COLO668 (cell line): ENCODE results near the gene CLMN.

Experiments
- DNase-seq: peaks from one replicate; lab custom pipeline; 2025; ENCODE audit not compliant: unreplicated experiment; lab: John Stamatoyannopoulos, UW

CLMN gene

DNA sequence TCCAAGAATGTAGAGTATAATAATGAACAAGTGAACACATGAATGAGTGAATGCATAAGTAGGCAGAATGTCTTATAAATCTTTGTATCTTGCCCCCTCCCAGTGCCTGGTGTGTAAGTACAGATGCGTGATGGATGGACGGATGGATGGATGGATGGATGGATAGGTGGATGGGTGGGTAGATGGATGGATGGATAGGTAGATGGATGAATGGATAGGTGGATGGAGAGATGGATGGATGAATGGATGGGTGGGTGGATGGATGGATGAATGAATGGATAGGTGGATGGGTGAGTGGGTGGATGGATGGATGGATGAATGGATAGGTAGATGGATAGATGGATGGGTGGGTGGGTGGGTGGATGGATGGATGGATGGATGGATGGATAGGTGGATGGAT is 74.4 kb downstream of the CLMN start:
- DNase-seq = no peak

DNA sequence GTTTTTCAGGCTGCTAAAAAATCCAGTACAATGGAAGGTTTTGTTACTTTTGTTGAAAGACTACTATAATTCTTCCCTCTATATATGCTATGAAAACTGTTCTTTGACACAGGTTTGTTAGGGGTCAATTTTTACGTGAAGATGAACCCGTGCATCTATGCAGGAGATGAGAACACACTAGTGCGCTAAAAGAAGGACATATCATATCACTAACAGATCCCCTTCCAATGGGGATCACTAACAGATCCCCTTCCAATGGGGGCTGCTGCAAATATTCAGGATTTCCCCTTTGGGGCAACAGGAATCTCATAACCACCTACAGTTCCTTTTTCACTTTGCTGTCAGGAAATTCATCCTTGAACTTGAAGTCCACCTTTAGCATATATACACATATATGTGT is 75.1 kb downstream of the CLMN start:
- no peak for DNase-seq

DNA sequence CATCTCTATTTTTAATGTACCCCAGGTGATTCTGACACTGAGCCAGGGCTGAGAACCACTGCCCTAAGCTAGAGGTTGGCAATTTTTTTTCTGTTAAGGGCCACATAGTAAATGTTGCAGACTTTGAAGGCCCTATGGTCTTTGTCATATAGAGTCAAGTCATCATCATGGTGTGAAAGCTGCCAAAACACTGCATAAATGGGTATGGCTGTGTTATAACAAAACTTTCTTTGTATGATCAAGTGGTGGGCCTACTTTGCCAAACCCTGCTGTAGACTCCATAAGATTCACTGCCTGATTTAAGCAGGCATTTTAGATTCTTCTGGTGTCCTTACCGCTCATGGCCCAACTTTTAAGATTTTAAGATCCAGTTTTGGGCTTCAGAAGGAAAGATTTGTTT is 76.8 kb downstream of the CLMN start:
- DNase-seq = no peak

DNA sequence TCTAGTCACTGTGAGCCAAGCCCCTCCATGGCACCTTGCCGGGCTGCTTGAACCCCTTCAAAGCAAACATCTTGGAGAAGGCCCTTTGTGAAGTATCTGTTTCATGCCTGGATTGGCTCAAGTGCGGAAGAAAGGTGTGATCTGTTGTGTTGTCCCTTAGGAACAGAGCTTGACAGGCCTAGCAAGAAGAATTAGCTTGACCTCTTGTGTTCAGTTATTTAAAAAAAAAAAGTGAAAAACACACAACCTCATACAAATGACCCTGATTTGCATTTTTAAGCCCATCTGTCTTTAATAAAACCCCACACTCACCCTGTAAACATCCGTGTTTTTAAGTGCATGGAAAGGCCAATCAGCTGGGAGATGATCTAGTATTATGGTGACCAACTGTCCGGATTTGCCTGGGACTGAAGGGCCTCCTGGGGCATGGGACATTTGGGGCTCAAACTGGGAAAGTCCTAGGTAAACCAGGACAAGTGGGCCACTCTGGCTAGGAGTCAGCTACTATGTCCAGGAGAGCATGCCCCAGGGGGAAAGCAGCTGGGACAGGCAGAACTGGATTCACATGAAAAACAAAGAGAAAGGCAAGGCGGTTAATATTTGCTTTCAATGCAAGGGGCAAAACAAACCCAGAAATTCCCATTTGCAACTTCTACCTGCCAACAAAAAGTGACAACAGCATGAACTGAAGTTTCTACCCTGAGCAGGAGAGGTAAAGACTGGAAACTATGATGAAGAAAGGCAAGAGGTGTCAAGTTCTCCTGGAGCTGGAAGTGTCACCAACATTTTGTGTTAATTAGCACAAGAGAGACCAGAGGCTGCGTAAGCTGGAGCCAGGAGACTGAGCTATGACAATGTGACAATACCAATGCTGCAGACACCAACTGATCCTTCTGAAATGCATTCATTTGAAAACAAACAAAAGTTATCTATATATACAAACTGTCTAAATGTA is 78.6 kb downstream of the CLMN start:
- peak; percentile 29 for DNase-seq

DNA sequence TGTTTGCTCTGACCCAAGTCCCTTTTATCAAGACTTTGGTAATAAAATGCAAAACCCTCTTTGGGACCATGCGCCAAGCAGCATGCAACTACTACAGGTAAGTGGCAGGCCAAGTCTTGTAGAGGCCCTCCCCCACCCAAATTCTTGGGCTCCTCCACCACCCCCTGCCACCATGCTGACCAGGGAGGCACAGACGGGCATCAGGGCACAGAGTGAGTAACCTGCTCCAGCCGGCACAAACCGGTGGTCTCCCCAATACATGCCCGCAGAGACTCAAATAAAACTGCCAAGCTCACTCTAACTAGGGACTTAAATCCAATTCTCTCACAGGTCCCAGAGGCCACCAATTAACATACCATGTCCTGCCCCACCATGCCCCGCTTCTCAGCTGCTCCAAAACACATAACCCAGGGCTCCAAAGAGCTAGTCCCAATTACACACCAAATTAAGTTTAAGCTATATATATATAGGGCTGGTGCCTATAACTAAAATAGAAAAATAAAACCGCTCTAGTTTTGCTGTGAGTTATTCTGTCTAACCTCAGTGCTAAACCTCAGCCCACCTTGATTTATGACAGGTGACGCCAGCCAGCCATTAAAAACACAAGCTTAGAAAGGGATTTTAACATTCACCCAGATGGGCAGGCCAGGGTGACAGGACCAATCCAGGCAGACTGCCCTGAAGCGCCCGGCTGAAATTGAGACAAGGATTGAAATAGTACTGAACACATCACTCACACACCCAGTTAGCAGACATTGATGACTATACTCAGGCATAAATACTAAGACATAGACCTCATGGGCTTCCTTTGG is 81.0 kb downstream of the CLMN start:
- no peak for DNase-seq

DNA sequence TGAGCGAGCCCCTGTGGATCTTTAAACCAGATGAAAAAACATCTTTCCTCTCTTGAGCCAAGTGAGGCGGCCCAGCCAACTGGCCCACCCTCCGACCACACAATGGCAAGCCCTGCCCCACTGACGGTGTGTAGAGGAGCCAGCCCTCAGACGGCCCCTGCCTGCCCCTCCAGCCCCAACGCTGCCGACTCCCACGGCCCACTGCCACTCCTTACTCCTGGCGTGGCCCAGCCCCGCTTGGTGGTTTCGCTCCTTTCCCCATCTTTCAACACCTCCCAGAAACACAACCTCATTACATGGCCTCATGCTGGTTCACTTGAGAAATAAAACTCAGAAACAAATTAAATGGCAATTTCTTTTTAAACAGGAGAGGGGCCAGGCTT is 81.8 kb downstream of the CLMN start:
- no peak for DNase-seq

DNA sequence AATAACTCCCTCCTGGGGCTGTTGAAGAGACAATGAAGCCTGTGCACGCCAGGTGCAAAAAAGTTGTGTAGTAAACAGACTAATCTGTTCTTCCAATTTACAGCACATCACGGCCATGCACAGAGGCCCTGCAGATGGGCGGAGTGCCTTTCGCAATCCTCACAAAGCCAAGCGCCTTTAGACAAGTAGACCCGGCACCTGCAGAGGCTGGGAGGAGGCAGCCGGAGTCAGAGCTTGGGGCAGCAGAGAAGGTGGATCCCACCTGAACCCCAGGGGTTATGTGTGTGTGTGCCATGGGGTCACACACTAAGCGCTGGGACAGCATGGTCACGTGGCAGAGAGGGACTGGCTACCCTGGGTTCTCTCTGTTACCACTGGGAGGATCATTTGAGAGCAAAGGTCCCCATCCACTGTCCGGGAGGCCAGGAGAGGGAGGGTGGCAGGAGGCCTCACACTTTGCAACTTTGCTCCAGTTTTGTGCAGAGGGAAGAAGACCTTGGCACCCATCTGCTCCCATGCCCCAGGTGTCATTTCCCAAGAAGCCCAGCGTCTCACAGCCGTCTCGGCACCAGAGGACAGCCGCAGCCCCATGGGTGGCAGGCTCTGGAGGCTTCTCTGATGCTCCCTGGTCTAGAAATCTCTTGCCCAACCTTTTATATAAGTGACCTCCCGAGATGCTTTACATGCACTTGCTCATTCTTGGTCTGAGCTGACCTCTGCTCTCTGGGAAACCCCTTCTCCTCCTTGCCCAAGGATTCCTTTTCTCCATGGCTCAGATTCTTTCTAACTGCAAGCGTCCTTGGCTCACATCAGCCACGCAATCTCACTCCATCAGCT is 82.4 kb downstream of the CLMN start:
- DNase-seq = peak; percentile 45

DNA sequence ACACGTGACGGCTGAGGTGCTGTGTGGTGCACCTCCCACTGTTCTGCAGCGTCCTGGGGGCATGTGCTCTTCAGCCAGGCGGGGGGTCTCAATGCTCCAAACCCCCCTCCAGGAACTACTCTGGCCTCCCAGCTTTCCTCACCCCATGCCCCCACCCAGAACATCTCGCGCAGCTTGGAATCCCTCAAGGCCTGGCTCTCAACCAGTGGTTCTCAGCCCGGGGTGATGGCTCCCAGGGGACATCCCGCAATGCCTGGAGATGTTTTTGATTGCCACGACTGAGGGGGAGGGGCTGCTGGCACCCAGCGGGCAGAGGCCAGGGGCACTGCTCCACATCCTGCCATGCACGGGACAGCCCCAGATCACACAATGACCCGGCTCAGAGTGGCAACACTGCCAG is 83.5 kb downstream of the CLMN start:
- DNase-seq = no peak

DNA sequence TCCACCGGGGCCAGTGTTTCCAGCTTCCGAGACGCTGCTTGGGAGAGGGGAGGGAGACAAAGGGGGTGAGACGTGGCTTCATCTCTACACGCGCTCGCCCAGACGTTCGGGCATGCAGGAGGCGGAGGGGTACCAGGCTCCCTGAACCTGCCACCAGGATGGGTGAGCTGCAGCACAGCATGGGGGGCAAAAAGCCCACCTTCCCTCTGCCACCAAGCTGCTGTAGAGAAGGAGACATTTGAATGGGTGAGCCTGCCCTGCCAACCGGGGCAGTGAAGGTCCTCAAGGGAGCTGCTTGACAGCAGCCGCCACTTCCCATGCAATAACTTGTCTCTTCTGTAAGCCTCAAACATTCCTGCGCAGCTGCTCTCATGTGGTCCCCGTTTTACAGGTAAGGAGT is 83.9 kb downstream of the CLMN start:
- DNase-seq = no peak

DNA sequence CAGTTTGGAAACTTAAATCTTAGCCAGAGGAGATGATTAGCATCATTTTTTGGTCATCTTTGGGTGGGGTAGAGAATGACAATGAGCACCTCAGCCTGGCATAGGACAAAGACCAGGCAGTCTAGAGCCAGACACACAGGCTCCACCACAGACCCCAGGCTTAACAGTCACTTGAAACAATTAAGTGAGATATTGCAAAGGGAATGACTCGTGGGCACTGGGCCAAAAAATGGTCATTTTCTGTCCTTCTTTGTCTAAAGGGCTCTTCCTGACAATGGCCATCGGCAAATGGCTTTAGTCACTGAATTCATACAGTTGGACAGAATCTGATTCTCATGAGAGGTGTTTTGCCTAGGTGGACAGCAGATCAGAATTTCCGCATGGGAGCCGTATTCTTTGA is 84.4 kb downstream of the CLMN start:
- no peak for DNase-seq

DNA sequence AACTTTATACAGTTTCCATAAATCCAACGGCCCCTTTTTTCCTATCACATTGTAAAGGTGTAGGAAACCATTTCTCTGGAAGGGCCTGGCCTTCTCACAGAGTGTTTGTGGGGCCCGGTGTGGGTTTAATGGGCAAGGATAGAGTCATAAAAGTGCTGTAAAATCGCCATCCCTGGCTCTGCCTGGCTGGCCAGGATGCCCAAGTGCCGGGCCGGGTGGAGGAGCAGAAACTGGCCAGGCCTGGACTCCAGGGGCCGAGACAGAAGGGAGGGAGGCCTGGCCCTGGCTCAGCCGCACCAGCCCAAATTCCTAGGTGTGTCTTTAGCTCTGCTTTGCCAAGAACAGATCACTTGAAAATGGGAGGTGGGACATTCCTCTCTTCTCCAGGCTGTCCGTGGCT is 85.3 kb downstream of the CLMN start:
- DNase-seq = no peak

DNA sequence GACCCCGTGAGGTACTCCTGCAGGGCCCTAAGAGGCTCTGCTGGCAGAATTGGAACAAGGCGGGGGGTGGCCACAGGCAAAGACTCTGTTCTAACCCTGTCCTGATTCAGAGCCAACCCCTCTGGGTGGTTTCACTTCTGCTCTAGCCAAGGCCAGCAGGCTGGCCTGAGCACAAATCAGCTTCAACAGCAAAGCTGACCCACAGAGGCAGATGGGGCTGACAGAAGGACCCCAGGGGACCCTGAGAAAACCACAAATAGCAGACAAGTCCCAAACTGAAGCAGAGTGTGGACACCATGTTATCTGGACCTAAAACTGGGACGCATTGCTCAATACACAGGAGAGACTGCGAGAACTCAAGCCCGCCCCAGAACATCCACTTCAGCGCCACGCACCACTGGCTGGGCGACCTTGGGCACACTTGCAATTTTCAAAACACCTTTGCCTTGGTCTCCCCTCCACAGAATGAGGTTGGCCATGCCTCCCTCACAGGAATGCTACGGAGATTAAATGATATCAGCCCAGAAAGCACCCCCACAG is 85.9 kb downstream of the CLMN start:
- no peak for DNase-seq

DNA sequence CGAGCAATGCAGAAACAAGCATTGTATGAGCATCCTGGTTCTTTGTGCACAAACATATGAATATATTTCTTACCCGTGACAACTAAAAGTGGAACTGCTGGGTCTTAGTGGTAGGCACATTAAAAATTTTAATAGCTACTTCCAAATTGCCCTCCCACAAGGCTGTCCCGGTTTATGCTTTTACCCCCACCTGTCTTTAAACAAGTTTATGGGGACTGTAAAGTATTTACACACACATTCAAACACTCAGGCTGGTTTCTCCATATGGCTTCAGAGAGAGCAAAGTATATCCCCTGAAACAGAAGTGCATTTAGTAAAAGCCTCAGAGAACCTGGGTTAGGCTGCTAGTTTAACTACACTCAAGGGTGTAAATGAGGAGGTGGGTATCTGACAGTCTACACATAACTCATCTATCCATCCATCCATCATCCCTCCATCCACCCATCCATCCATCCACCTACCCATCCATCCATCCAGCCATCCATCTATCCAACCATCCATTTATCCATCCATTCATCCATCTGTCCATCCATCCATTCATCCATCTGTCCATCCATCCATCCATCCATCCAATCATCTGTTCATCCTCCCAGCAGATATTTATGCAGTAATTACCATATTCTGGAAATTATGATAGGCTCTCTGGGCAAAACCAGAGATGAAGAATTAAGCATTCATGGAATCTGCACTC is 86.7 kb downstream of the CLMN start:
- no peak for DNase-seq

DNA sequence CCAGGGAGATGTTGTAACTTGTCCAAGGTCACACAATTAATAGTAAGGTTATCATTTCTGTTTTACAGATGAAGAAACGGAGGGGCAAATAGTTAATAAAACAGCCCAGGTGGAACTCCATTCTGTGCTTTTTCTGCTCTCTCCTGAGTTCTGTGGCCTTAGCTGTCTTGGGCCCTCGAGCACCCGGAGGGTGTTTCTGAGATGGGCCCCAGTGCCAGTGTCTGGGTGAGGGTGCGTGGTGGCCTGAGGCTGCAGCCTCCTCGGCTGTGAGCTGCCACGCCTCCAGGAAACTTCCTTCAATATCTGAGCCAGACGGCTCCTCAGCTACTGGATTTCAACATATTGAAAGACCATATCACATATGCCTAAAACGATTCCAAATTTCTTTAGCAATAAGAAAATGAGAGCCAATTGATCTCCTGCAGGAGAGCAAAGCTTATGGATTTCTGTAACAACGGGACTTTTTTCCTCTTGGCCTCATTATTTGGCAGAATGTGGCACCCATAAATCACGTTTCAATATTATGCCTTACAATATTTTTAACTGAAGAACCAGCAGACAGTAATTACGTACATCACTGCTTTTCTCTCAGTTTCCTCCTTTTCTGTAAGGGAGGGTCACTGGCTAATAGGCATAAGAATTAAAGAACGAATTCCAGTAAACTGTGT is 87.6 kb downstream of the CLMN start:
- DNase-seq = no peak

DNA sequence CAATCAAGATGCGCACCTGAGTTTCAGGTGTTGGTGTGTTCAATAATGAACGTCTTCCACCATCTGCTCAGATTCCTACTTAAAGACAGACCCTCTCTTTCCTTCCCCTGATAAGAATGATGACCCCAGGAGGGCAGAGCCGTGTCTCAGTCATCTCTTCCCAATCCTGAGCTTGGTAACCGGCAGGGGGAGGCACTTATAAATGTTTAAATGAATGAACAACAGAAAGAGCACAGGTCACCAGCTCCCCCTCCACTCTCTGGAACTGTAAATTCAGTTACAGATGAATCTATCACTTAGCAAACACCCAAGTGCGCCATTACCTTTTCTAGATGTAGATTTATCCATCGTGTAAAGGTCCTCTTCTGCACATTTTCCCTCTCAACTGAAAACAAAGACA is 90.0 kb downstream of the CLMN start:
- no peak for DNase-seq

DNA sequence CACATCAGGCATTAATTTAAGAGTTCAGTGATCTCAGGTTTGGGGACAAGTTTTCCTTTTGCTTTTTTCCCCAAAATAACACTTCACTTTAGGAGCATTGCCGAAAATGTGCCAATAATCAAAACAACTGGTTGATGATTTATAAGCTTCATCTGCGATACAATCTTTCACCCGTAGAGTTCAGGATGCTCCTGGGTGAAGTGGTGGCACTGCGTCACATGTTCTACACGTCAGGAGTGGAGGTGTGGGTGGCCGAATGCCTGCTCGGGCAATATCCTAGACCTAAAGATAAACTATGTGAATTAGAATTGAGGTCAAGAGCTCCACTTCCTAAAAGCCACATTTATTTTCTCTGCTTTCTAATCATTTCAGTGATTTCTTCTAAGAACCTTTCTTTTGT is 91.5 kb downstream of the CLMN start:
- no peak for DNase-seq

DNA sequence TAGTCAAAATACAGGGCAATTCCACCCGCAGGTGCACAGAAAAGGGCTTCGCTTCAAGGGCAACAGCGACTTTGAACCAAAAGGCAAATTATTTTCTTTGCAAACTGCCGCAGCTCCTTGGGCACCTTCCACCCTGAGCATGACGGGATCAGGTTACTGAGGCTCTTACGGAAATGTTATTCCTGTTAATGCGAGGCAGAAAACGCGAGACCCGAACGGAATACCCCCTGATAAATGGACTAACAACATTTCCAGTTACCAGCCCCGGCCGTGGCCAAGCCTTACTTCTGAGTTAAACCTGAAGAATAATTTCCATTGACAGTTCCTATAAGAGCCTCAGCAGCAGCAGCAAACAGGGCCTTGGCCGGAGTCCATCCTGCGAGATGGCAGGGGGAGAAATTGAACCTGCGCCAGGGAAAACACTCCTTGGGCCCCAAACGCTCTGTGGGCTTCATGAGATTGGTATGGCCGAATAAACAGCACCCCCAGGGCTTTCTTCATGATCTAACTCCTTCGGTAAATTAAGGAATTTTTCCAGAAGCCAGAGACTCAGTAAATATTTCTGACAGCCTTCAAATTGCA is 92.3 kb downstream of the CLMN start:
- peak; percentile 65 for DNase-seq

DNA sequence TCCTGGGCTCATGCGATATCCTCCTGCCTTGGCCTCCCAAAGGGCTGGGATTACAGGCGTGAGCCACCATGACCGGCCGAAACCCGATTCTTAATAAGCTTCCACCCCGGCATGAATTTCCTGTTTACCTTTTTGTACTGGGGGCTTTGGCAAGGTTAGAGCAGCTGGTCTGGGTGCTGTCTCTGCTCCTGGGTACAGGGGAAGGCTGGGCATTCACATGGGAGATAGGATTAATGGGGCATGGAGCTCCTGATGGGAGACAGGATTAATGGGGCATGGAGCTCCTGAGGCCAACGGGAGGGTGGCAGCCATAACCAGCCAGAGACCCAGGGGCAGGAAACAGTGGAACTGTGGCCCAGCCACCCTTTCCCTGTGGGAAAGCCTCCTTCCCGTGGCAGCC is 92.9 kb downstream of the CLMN start:
- DNase-seq = peak; percentile 82

DNA sequence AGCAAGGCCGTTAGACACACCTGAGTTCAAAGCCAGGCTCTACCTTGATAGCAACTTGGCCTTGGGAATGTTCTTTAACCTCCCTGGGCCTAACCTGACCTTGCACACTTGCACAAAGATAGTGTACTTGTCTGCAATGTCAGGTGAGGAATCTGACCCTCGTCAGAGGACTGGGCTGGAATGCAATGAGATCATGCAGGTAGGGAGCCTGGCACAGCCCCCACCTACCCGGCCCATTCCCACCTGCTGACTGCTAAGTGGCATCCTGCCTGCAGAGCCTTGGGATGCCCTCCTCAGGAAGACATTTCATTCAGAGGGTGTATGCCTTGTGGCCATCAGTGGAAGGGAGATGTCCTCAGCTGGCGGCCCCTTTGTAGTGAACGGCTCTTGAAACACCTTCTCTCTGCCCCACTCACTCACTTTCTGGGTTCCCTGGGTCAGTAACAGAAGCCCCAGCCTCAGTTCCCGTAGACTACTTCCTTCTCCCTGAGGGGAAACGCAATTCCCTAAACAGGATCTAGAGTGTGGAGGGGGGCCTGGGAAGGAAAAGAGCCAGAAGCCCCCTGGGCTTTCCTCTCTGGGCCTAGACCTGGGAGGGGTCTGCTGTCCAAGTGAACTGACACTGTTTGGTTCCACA is 94.3 kb downstream of the CLMN start:
- peak; percentile 28 for DNase-seq
